ENCODE measurements around the gene VSX1. TPM values are rescaled to one million over a fixed set of nuclear protein-coding genes. Genes with fewer than 3 reads are reported as not detected.

VSX1 gene
- total RNA-seq, 1 donor from 2014 or later: not detected

- Mint-ChIP-seq H3K4me3 (ENCODE audit: low read depth) (no peak overlapping the region), H3K36me3 (ENCODE audit: insufficient read depth) (no peaks in the 10 kb centered on the region), H3K27ac (no peak overlapping the region), H3K4me1 (ENCODE audit: low read depth) (no peaks in the 10 kb centered on the region), H3K9me3 (ENCODE audit: low read depth) (no peaks in the 10 kb centered on the region), H3K27me3 (peaks cover 40% of the 10 kb centered on the region)
- no peak for TF ChIP-seq CTCF (IDR thresholded peaks at IDR 0.05; ENCODE audit: unreplicated experiment)
- DNase-seq (ENCODE audit: low spot score, unreplicated experiment): no peak
Observed at GRCh38 chr20:25071734-25072133, 10.2 kb downstream of the VSX1 start.

- TF ChIP-seq CTCF (IDR thresholded peaks at IDR 0.05; ENCODE audit: unreplicated experiment): no peak
- no peak for DNase-seq (ENCODE audit: low spot score, unreplicated experiment)
- peaks cover 39% of the 10 kb centered on the region for H3K27me3 Mint-ChIP-seq
Observed at GRCh38 chr20:25070821-25071473, 11.0 kb downstream of the VSX1 start.

GRCh38 chr20:25067102-25067987 lies 14.6 kb downstream of the VSX1 start:
- H3K4me1 Mint-ChIP-seq (ENCODE audit: low read depth): no peaks in the 10 kb centered on the region
- no peak overlapping the region for H3K27ac Mint-ChIP-seq
- no peak overlapping the region for H3K4me3 Mint-ChIP-seq (ENCODE audit: low read depth)
- TF ChIP-seq CTCF (IDR thresholded peaks at IDR 0.05; ENCODE audit: unreplicated experiment): no peak
- peaks cover 41% of the 10 kb centered on the region for H3K27me3 Mint-ChIP-seq
- no peak for DNase-seq (ENCODE audit: low spot score, unreplicated experiment)
- no peaks in the 10 kb centered on the region for H3K36me3 Mint-ChIP-seq (ENCODE audit: insufficient read depth)
- no peaks in the 10 kb centered on the region for H3K9me3 Mint-ChIP-seq (ENCODE audit: low read depth)

More at GRCh38 chr20:25070821-25071473, 11.0 kb downstream of the VSX1 start:
- no peak overlapping the region for H3K4me3 Mint-ChIP-seq (ENCODE audit: low read depth)
- H3K9me3 Mint-ChIP-seq (ENCODE audit: low read depth): no peaks in the 10 kb centered on the region
- no peaks in the 10 kb centered on the region for H3K4me1 Mint-ChIP-seq (ENCODE audit: low read depth)
- no peak overlapping the region for H3K27ac Mint-ChIP-seq
- no peaks in the 10 kb centered on the region for H3K36me3 Mint-ChIP-seq (ENCODE audit: insufficient read depth)

GRCh38 chr20:25066386-25066785 lies 15.6 kb downstream of the VSX1 start:
- Mint-ChIP-seq H3K9me3 (ENCODE audit: low read depth) (no peaks in the 10 kb centered on the region), H3K27me3 (peaks cover 45% of the 10 kb centered on the region)

More at GRCh38 chr20:25066386-25066785, 15.6 kb downstream of the VSX1 start:
- no peak for TF ChIP-seq CTCF (IDR thresholded peaks at IDR 0.05; ENCODE audit: unreplicated experiment)
- no peak for DNase-seq (ENCODE audit: low spot score, unreplicated experiment)
- Mint-ChIP-seq H3K27ac (no peak overlapping the region), H3K4me1 (ENCODE audit: low read depth) (peaks cover 4% of the 10 kb centered on the region), H3K36me3 (ENCODE audit: insufficient read depth) (no peaks in the 10 kb centered on the region), H3K4me3 (ENCODE audit: low read depth) (no peak overlapping the region)

Data from progenitor cell of endocrine pancreas (in vitro differentiated cells).